IPS DF 4.7 (cell line): Measurements from ENCODE around the gene PRKCB.
"Not testable (repeated sequence)": the region's sequence is repeated elsewhere in the genome, so short reads cannot be mapped to it uniquely, and the experiment has no call there.

Source experiments
- DNase-seq: peaks from one replicate; pipeline ENCODE4 v3.0.0-alpha.2; 2013; ENCODE audit warnings: low spot score; ENCODE audit errors: extremely low read depth

The PRKCB gene

GRCh38 chr16:23999663-24000062 lies 163.9 kb downstream of the PRKCB start:
- DNase-seq: no peak

- DNase-seq: no peak
Observed at GRCh38 chr16:24001710-24002109, 165.9 kb downstream of the PRKCB start.

GRCh38 chr16:24002619-24003018 lies 166.8 kb downstream of the PRKCB start:
- no peak for DNase-seq

- DNase-seq: no peak
Observed at GRCh38 chr16:24005577-24005976, 169.8 kb downstream of the PRKCB start.

GRCh38 chr16:24007391-24007790 lies 171.6 kb downstream of the PRKCB start:
- DNase-seq: no peak

GRCh38 chr16:24007934-24008333 lies 172.2 kb downstream of the PRKCB start:
- no peak for DNase-seq

- no peak for DNase-seq
Observed at GRCh38 chr16:24009098-24009497, 173.3 kb downstream of the PRKCB start.

- DNase-seq: no peak
Observed at GRCh38 chr16:24009955-24010354, 174.2 kb downstream of the PRKCB start.

GRCh38 chr16:24010440-24011089 lies 174.8 kb downstream of the PRKCB start:
- DNase-seq: peak; percentile 41

GRCh38 chr16:24011237-24011636 lies 175.5 kb downstream of the PRKCB start:
- no peak for DNase-seq

- DNase-seq: no peak
Observed at GRCh38 chr16:24013054-24013636, 177.4 kb downstream of the PRKCB start.

- DNase-seq: no peak
Observed at GRCh38 chr16:24013864-24014645, 178.3 kb downstream of the PRKCB start.

- DNase-seq: not testable (repeated sequence)
Observed at GRCh38 chr16:24014955-24015354, 179.2 kb downstream of the PRKCB start.

- no peak for DNase-seq
Observed at GRCh38 chr16:24015923-24016322, 180.1 kb downstream of the PRKCB start.

- no peak for DNase-seq
Observed at GRCh38 chr16:24018485-24018884, 182.7 kb downstream of the PRKCB start.

- no peak for DNase-seq
Observed at GRCh38 chr16:24022797-24023196, 187.0 kb downstream of the PRKCB start.

GRCh38 chr16:24023621-24024020 lies 187.8 kb downstream of the PRKCB start:
- no peak for DNase-seq

GRCh38 chr16:24024971-24025370 lies 189.2 kb downstream of the PRKCB start:
- no peak for DNase-seq

GRCh38 chr16:24027466-24027865 lies 191.7 kb downstream of the PRKCB start:
- DNase-seq: no peak

GRCh38 chr16:24029841-24030240 lies 194.1 kb downstream of the PRKCB start:
- DNase-seq: not testable (repeated sequence)

- DNase-seq: no peak
Observed at GRCh38 chr16:24035127-24035842, 199.5 kb downstream of the PRKCB start.

- no peak for DNase-seq
Observed at GRCh38 chr16:24036038-24036543, 200.3 kb downstream of the PRKCB start.
